ENCODE measurements around the gene POGK. TPM values are rescaled to one million over a fixed set of nuclear protein-coding genes. Genes with fewer than 3 reads are reported as not detected.
A peak's percentile ranks its signal among the peaks of the same experiment; 100 is the strongest.

POGK gene
- total RNA-seq: 58.2 TPM
- long read RNA-seq, full-length matches to known transcripts: 21 of 97 reads
- long read RNA-seq, partial matches to known transcripts: 28 of 97 reads
- long read RNA-seq, other reads (novel, unspliced or antisense): 48 of 97 reads

GRCh38 chr1:166838766-166839599, at the start of gene POGK:
Gene POGK, plus strand, starts transcription at chr1:166839475. Its CDS starts 1,482 bp downstream, at chr1:166840957.
- H3K4me3 ChIP-seq: peak within 1 kb of the TSS; percentile 83
- peaks cover 32% of the 10 kb centered on the region for H3K36me3 ChIP-seq
- intact Hi-C loops (cut with DNase I): no loop called here
- peak within 1 kb of the TSS; percentile 95 for H3K27ac ChIP-seq
- ATAC-seq (peak; percentile 94 to 96), DNase-seq (peak; percentile 96)
- TF ChIP-seq CTCF (IDR thresholded peaks at IDR 0.05): no peak
- peaks cover 51% of the 10 kb centered on the region for H3K4me1 ChIP-seq
- no peaks in the 10 kb centered on the region for H3K27me3 ChIP-seq (ENCODE audit: low read depth)
- no peaks in the 10 kb centered on the region for H3K9me3 ChIP-seq

- intact Hi-C loops (cut with DNase I): no loop called here
- TF ChIP-seq CTCF (IDR thresholded peaks at IDR 0.05): no peak
- no peaks in the 10 kb centered on the region for H3K36me3 ChIP-seq
- ATAC-seq (peak in 1 of 2 donors; percentile 29), DNase-seq (no peak)
- no peaks in the 10 kb centered on the region for H3K4me1 ChIP-seq
- H3K27ac ChIP-seq: no peak overlapping the region
- no peak overlapping the region for H3K4me3 ChIP-seq
- no peaks in the 10 kb centered on the region for H3K27me3 ChIP-seq (ENCODE audit: low read depth)
- no peaks in the 10 kb centered on the region for H3K9me3 ChIP-seq
Observed at GRCh38 chr1:166796620-166797236, 42.5 kb upstream of the POGK start.

- Histone ChIP-seq H3K27ac (no peak overlapping the region), H3K4me1 (no peaks in the 10 kb centered on the region), H3K36me3 (no peaks in the 10 kb centered on the region), H3K4me3 (no peak overlapping the region), H3K27me3 (ENCODE audit: low read depth) (no peaks in the 10 kb centered on the region), H3K9me3 (no peaks in the 10 kb centered on the region)
- no peak for TF ChIP-seq CTCF (IDR thresholded peaks at IDR 0.05)
- ATAC-seq: no peak
- intact Hi-C loops (cut with DNase I): no loop called here
- no peak for DNase-seq
Observed at GRCh38 chr1:166808952-166809351, 30.3 kb upstream of the POGK start.

GRCh38 chr1:166811691-166812090, 27.6 kb upstream of the POGK start:
- H3K27ac ChIP-seq: no peak overlapping the region
- TF ChIP-seq CTCF (IDR thresholded peaks at IDR 0.05): no peak
- ATAC-seq: no peak
- no peaks in the 10 kb centered on the region for H3K9me3 ChIP-seq
- no peaks in the 10 kb centered on the region for H3K4me1 ChIP-seq
- no peaks in the 10 kb centered on the region for H3K27me3 ChIP-seq (ENCODE audit: low read depth)
- no peaks in the 10 kb centered on the region for H3K36me3 ChIP-seq
- no peak for DNase-seq
- no peak overlapping the region for H3K4me3 ChIP-seq
- intact Hi-C loops (cut with DNase I): no loop called here

GRCh38 chr1:166813508-166814223, 25.6 kb upstream of the POGK start:
- H3K9me3 ChIP-seq: no peaks in the 10 kb centered on the region
- H3K4me1 ChIP-seq: no peaks in the 10 kb centered on the region
- no peaks in the 10 kb centered on the region for H3K36me3 ChIP-seq
- no peak for TF ChIP-seq CTCF (IDR thresholded peaks at IDR 0.05)
- DNase-seq (no peak), ATAC-seq (peak in 1 of 2 donors; percentile 53)
- no peak overlapping the region for H3K4me3 ChIP-seq
- intact Hi-C loops (cut with DNase I): no loop called here
- H3K27me3 ChIP-seq (ENCODE audit: low read depth): no peaks in the 10 kb centered on the region
- H3K27ac ChIP-seq: peak overlapping the region; percentile 25
